H9 (cell line): ENCODE data around the gene CD79A. TPM values are rescaled to one million over a fixed set of nuclear protein-coding genes. Genes with fewer than 3 reads are reported as not detected.

ENCODE experiments used
- DNase-seq: peaks from one replicate; pipeline ENCODE4 v3.0.0-alpha.2; 2017
- H2AFZ ChIP-seq: one replicate; pipeline ENCODE4 v1.6.1; 2013; ENCODE audit warnings: mild to moderate bottlenecking, low read length, control low read depth, moderate library complexity
- H2AK5ac ChIP-seq: 2 replicates; pipeline ENCODE4 v1.6.1; 2013; ENCODE audit warnings: low read length, control low read depth, mixed read lengths; ENCODE audit not compliant: insufficient read length
- H2BK120ac ChIP-seq: one replicate; pipeline ENCODE4 v1.6.1; 2013; ENCODE audit warnings: low read depth, mild to moderate bottlenecking, low read length, control low read depth, inconsistent platforms; ENCODE audit not compliant: poor library complexity, severe bottlenecking
- H2BK12ac ChIP-seq: 2 replicates; pipeline ENCODE4 v1.6.1; 2013; ENCODE audit warnings: low read length, control low read depth, mixed read lengths, low read depth; ENCODE audit not compliant: insufficient read length
- H2BK15ac ChIP-seq: 2 replicates; pipeline ENCODE4 v1.6.1; 2013; ENCODE audit warnings: low read depth, low read length, control low read depth
- H2BK20ac ChIP-seq: one replicate; pipeline ENCODE4 v1.6.1; 2013; ENCODE audit warnings: low read depth, mild to moderate bottlenecking, low read length, control low read depth, inconsistent platforms; ENCODE audit not compliant: poor library complexity, severe bottlenecking
- H2BK5ac ChIP-seq: 2 replicates; pipeline ENCODE4 v1.6.1; 2013; ENCODE audit warnings: low read length, control low read depth, mixed read lengths; ENCODE audit not compliant: insufficient read length
- H3K14ac ChIP-seq: 2 replicates; pipeline ENCODE4 v1.6.1; 2013; ENCODE audit warnings: low read length, control low read depth; ENCODE audit not compliant: insufficient read depth
- H3K18ac ChIP-seq: 2 replicates; pipeline ENCODE4 v1.6.1; 2013; ENCODE audit warnings: low read depth, mild to moderate bottlenecking, mixed read lengths, low read length, control low read depth; ENCODE audit not compliant: insufficient read length
- H3K23ac ChIP-seq: 2 replicates; pipeline ENCODE4 v1.6.1; 2013; ENCODE audit warnings: low read length, control low read depth, mixed read lengths, low read depth; ENCODE audit not compliant: insufficient read length
- H3K23me2 ChIP-seq: 2 replicates; pipeline ENCODE4 v1.6.1; 2013; ENCODE audit warnings: low read depth, mild to moderate bottlenecking, mixed read lengths, low read length, control low read depth; ENCODE audit not compliant: insufficient read length, poor library complexity, severe bottlenecking
- H3K27ac ChIP-seq: 2 replicates; pipeline ENCODE4 v1.5.1; 2013; ENCODE audit warnings: low read length, control low read depth, mixed read lengths, low read depth; ENCODE audit not compliant: insufficient read length
- H3K27me3 ChIP-seq: 2 replicates; pipeline ENCODE4 v1.6.1; 2013; ENCODE audit warnings: low read length, control low read depth, inconsistent platforms; ENCODE audit not compliant: insufficient read depth
- H3K4ac ChIP-seq: 2 replicates; pipeline ENCODE4 v1.6.1; 2013; ENCODE audit warnings: low read depth, mild to moderate bottlenecking, control low read depth, inconsistent platforms, low read length, moderate library complexity
- H3K4me1 ChIP-seq: 2 replicates; pipeline ENCODE4 v1.6.1; 2013; ENCODE audit warnings: low read length, control low read depth, inconsistent platforms; ENCODE audit not compliant: insufficient read depth
- H3K4me2 ChIP-seq: 2 replicates; pipeline ENCODE4 v1.6.1; 2013; ENCODE audit warnings: low read length, control low read depth, mixed read lengths; ENCODE audit not compliant: insufficient read length, insufficient read depth
- H3K56ac ChIP-seq: 2 replicates; pipeline ENCODE4 v1.6.1; 2013; ENCODE audit warnings: low read depth, mild to moderate bottlenecking, mixed read lengths, low read length, control low read depth; ENCODE audit not compliant: insufficient read length
- H3K79me1 ChIP-seq: 2 replicates; pipeline ENCODE4 v1.6.1; 2013; ENCODE audit warnings: low read depth, mild to moderate bottlenecking, moderate library complexity, low read length, control low read depth, inconsistent platforms; ENCODE audit not compliant: insufficient read depth, poor library complexity, severe bottlenecking
- H3K79me2 ChIP-seq: 2 replicates; pipeline ENCODE4 v1.6.1; 2013; ENCODE audit warnings: low read length, control low read depth, inconsistent platforms; ENCODE audit not compliant: insufficient read depth
- H3K9ac ChIP-seq: 2 replicates; pipeline ENCODE4 v1.6.1; 2013; ENCODE audit warnings: low read length, control low read depth, mixed read lengths; ENCODE audit not compliant: insufficient read length; ENCODE audit errors: extremely low read depth
- H3K9me3 ChIP-seq: one replicate; pipeline ENCODE4 v1.6.1; 2013; ENCODE audit warnings: low read depth, low read length, inconsistent platforms; ENCODE audit not compliant: control insufficient read depth
- H3T11ph ChIP-seq: one replicate; pipeline ENCODE4 v1.6.1; 2013; ENCODE audit warnings: mild to moderate bottlenecking, low read length, control low read depth, inconsistent platforms
- H4K20me1 ChIP-seq: one replicate; pipeline ENCODE4 v1.6.1; 2013; ENCODE audit not compliant: control insufficient read depth, insufficient read length, insufficient read depth
- H4K5ac ChIP-seq: 2 replicates; pipeline ENCODE4 v1.6.1; 2013; ENCODE audit warnings: low read depth, mild to moderate bottlenecking, mixed read lengths, low read length, control low read depth; ENCODE audit not compliant: insufficient read length
- H4K8ac ChIP-seq: replicated peaks from 2 replicates; pipeline ENCODE4 v1.6.1; 2013; ENCODE audit warnings: low read length, control low read depth, mixed read lengths, low read depth; ENCODE audit not compliant: insufficient read length
- H4K91ac ChIP-seq: 2 replicates; pipeline ENCODE4 v1.6.1; 2013; ENCODE audit warnings: low read depth, mild to moderate bottlenecking, moderate library complexity, mixed read lengths, low read length, control low read depth; ENCODE audit not compliant: insufficient read length
- H3K27ac Mint-ChIP-seq, 3 experiments: 2 replicates in 2 of 3; 3 replicates in 1 of 3; pipeline ENCODE4 v1.8.0; 2020 to 2021; ENCODE audit warnings: mixed read lengths in 3 of 3, mild to moderate bottlenecking in 1 of 3, moderate library complexity in 1 of 3
- H3K27me3 Mint-ChIP-seq: 2 replicates; pipeline ENCODE4 v1.8.0; 2021; ENCODE audit warnings: low read depth, mild to moderate bottlenecking, moderate library complexity, mixed read lengths
- H3K36me3 Mint-ChIP-seq, 3 experiments: 2 replicates in 2 of 3; 3 replicates in 1 of 3; pipeline ENCODE4 v1.8.0; 2020 to 2021; ENCODE audit warnings: low read depth in 3 of 3, mixed read lengths in 3 of 3; ENCODE audit not compliant: insufficient read depth in 1 of 3
- H3K4me1 Mint-ChIP-seq, 2 experiments: 2 replicates each; pipeline ENCODE4 v1.8.0; 2020; ENCODE audit warnings: mixed read lengths in 2 of 2
- H3K4me3 Mint-ChIP-seq, 2 experiments: 2 replicates in 1 of 2; 3 replicates in 1 of 2; pipeline ENCODE4 v1.8.0; 2020 to 2021; ENCODE audit warnings: mild to moderate bottlenecking in 2 of 2, mixed read lengths in 2 of 2, moderate library complexity in 1 of 2
- H3K9me3 Mint-ChIP-seq, 2 experiments: 2 replicates in 1 of 2; 3 replicates in 1 of 2; pipeline ENCODE4 v1.8.0; 2020; ENCODE audit warnings: mild to moderate bottlenecking in 2 of 2, mixed read lengths in 2 of 2, moderate library complexity in 1 of 2
- CTCF ChIP-seq: fragments of 200-600 bp; sonication (generic); conservative IDR thresholded peaks from 3 replicates; pipeline ENCODE4 v1.8.0; 2021; ENCODE audit warnings: antibody characterized with exemption, mild to moderate bottlenecking
- WGBS: extraction: QIAGEN DNeasy Blood & Tissue Kit; methylation state at CpG from one replicate; pipeline ENCODE4 v1.1.7; 2013; ENCODE audit warnings: missing lambda C conversion rate, low lambda C conversion rate, mixed read lengths; ENCODE audit not compliant: insufficient read length; ENCODE audit errors: extremely low coverage; 5-methylcytosine and 5-hydroxymethylcytosine counted together
- total RNA-seq: library from RNA; stranded (reverse); gene quantifications from 2 replicates; pipeline ENCODE4 v1.2.1, GENCODE V29; 2021

The CD79A gene
- total RNA-seq, 1 experiment from 2014 or later = 0.22 TPM

DNA sequence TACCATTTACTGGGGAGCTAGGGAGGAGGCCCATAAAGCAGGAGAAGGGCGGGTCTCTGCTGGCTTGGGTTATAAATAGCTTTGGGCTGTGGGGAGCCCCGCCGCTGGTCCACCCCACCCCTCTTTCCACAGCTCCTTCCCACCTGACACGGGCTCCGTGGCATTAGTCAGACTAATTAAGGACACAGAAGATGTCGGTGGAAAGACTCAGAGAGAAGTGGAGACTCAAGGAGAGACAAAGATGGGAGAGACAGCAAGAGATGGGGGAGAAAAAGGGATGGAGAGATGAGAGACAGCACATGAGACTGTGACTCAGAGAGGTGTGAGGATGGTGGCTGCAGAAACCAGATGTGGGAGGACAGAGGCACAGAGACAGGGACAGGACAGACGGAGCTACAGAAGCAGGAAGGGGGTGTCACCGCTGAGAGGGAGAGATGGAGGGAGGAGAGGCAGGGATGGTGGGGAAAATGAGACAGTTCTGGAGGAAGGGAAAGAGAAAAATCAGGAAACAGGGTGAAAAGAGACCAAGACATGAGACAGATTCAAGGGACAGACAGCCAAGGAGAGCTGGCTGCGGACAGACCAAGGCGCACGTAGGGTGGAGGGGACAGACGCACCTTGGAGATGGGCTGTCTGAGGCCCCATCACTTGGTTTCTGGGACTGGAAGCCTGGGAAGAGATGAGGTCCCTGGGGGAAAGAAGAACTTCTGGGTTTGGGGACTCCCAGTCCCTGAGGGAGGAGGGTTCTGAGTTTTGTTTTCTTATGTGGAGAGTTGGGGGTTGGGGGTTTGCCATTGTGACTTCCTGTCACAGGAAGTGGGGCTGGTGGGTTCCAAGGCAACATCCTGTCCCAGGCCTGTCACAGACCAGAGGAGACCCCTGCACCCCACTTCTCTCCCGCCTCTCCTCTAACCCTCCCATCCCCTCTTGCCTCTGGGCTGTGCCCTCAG is 10.0 kb downstream of the CD79A start:
- Histone ChIP-seq H2BK12ac (no peak overlapping the region), H2BK15ac (no peak overlapping the region), H4K91ac (peak overlapping the region; percentile 9), H4K8ac (no peak overlapping the region), H3K23ac (no peak overlapping the region), H3K27ac (peak overlapping the region; percentile 37), H2BK20ac (no peak overlapping the region), H3K4me2 (peak overlapping the region; percentile 26), H3K56ac (no peak overlapping the region), H3K18ac (peak overlapping the region; percentile 0), H3K4ac (no peak overlapping the region), H4K5ac (no peak overlapping the region), H3K14ac (peak overlapping the region; percentile 0; the same call in 1 of the 2 replicates), H3K4me1 (peaks cover 8% of the 10 kb centered on the region), H3T11ph (no peak overlapping the region), H2AFZ (no peak overlapping the region), H3K79me1 (no peaks in the 10 kb centered on the region), H2AK5ac (no peak overlapping the region), H3K79me2 (0 out of 2 replicates have a peak, but pooled peaks cover 2% of the 10 kb centered on the region), H3K9ac (peak overlapping the region; percentile 17), H4K20me1 (no peaks in the 10 kb centered on the region), H2BK5ac (no peak overlapping the region), H3K23me2 (peaks cover 20% of the 10 kb centered on the region), H3K27me3 (no peaks in the 10 kb centered on the region; the same call in 1 of the 2 replicates), H2BK120ac (no peak overlapping the region), H3K9me3 (no peaks in the 10 kb centered on the region)
- Mint-ChIP-seq H3K27me3 (peaks cover 14% of the 10 kb centered on the region), H3K27ac (peak overlapping the region; percentile 6 to 74 (median 12); a peak in 6 of 7 replicates), H3K4me3 (peak overlapping the region; percentile 18 to 34; a peak in 2 of 5 replicates), H3K4me1 (peaks cover 27 to 44% of the 10 kb centered on the region in 2 experiments), H3K36me3 (peaks cover 0 to 17% (median 4%) of the 10 kb centered on the region in 3 experiments; a peak in 4 of 7 replicates), H3K9me3 (no peaks in the 10 kb centered on the region; a peak in 1 of 5 replicates)
- no peak for TF ChIP-seq CTCF
- DNase-seq = no peak
- whole genome bisulfite sequencing = no CpG with 5 or more reads among the region's 13 CpGs
